Lower leg skin (tissue), 4 donors: ENCODE measurements around the gene BOD1. TPM values are rescaled to one million over a fixed set of nuclear protein-coding genes. Genes with fewer than 3 reads are reported as not detected.

Experiments
- DNase-seq, 2 donors: peaks; one replicate each; pipeline ENCODE4 v3.0.0-alpha.2; 2019; ENCODE audit warnings: low spot score in 2 of 2
- H3K4me3 ChIP-seq: fragments of 200-600 bp; sonication (generic); 2 replicates; pipeline ENCODE4 v1.5.1; 2017; ENCODE audit warnings: mild to moderate bottlenecking, low read depth; ENCODE audit not compliant: poor library complexity, severe bottlenecking
- CTCF ChIP-seq, 3 donors: fragments of 450-650 bp; IDR thresholded peaks; one replicate each; pipeline ENCODE4 v1.5.1; 2016; ENCODE audit warnings: antibody characterized with exemption in 3 of 3, mild to moderate bottlenecking in 3 of 3, moderate library complexity in 2 of 3
- POLR2A ChIP-seq, 2 donors: fragments of 450-650 bp; IDR thresholded peaks; one replicate each; pipeline ENCODE4 v1.6.1; 2016 to 2017; ENCODE audit warnings: antibody characterized with exemption in 2 of 2, mild to moderate bottlenecking in 1 of 2, moderate library complexity in 1 of 2
- WGBS, 2 donors: methylation state at CpG; one replicate each; pipeline ENCODE4 v1.1.5; 2018; 5-methylcytosine and 5-hydroxymethylcytosine counted together
- intact Hi-C: fragments of 100-400 bp; cut with DNase I; formaldehyde crosslinking; loops from one replicate; pipeline ENCODE4 v1.15.0; 2023; ENCODE audit warnings: low total_unique reads
- total RNA-seq, 4 donors: library from RNA; depleted of rRNA; stranded (reverse); fragments of >200 nt; gene quantifications; one replicate each; pipeline ENCODE4 v1.1.0, GENCODE V29; 2016

The BOD1 gene
- total RNA-seq, 4 donors from 2014 or later = 32.0 to 54.6 (median 42.8) TPM

GRCh38 chr5:173563246-173563645 is 53.2 kb downstream of the BOD1 start:
- no peak overlapping the region for H3K4me3 ChIP-seq
- DNase-seq = peak in 1 of 2 donors; percentile 40
- WGBS, 2 donors = 80 to 81% methylated on average over 6 of the region's 6 CpGs
- intact Hi-C loops = no loop called here
- TF ChIP-seq CTCF (IDR thresholded peaks at IDR 0.05) (no peak), POLR2A (IDR thresholded peaks at IDR 0.05) (no peak)

- WGBS, 2 donors = 48 to 53% methylated on average over 6 of the region's 6 CpGs
- DNase-seq = no peak
- intact Hi-C loops = no loop called here
- no peak overlapping the region for H3K4me3 ChIP-seq
- TF ChIP-seq POLR2A (IDR thresholded peaks at IDR 0.05) = no peak
- TF ChIP-seq CTCF (IDR thresholded peaks at IDR 0.05) = no peak
Observed at GRCh38 chr5:173562451-173562850, 54.0 kb downstream of the BOD1 start.
